RPMI7951 (cell line): Measurements from ENCODE around the gene SHC1. TPM values are rescaled to one million over a fixed set of nuclear protein-coding genes. Genes with fewer than 3 reads are reported as not detected.
A peak's percentile ranks its signal among the peaks of the same experiment; 100 is the strongest.

Source experiments
- DNase-seq: peaks from one replicate; pipeline ENCODE4 v3.0.0-alpha.2; 2012; ENCODE audit warnings: low read depth
- total RNA-seq: library from RNA; depleted of rRNA; stranded (reverse); fragments of >200 nt; shearing (Covaris generic); gene quantifications from 2 replicates; pipeline ENCODE4 v1.2.3, GENCODE V29; 2014

SHC1 gene
- total RNA-seq, 1 experiment from 2014 or later: 111 TPM

DNA sequence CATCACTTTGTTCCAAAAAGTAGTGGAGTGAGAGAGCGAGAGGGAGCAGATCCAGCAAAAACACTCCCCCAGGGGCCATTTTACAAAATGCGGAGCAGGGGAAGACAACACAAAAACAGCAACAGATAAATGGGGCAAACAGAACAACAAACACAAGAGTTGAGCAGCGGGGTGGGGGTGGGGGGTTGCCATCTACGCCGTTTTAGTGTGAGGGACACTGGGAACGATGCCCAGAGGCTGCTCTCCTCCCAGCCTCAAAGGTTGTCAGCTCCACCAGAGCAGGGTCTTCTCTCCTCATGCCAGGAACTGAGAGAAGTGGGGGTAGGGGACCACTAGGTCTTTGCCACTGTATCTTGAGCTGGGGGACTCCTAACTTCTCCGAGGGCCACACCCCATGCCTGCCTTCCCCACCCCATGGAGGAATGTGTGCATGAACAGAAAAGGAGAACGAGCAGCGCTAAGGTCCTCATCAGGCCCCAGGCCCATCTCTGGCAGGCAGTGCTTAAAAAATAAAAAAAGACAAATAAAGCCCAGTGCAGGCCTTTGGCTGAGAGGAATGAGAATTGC, 13.4 kb downstream of the SHC1 start:
- no peak for DNase-seq

DNA sequence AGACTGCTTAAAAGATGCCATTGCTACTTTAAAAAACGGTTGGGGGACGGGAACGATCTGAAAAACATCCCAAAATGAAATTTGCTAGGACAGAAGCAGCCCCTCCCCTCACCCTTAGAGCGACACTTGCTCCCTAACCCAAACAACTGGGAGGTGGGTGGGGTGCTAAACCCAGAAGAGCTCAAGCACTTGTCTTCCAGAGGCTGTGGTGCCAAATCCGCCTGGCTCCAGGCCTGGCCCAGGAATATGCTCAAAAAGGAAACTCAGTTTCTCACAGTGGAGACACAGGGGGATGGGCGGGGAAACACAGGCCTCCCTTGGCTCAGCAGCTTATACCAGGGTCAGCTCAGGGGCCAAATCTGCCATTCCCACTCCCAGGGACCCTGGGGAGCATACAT, 14.0 kb downstream of the SHC1 start:
- DNase-seq: no peak

GRCh38 chr1:154955718-154956543, 14.6 kb downstream of the SHC1 start, which contains the start of gene PBXIP1:
Gene PBXIP1 (minus strand): TSS chr1:154956099. CDS start chr1:154953721, 2,378 bp downstream.
- peak; percentile 87 for DNase-seq

DNA sequence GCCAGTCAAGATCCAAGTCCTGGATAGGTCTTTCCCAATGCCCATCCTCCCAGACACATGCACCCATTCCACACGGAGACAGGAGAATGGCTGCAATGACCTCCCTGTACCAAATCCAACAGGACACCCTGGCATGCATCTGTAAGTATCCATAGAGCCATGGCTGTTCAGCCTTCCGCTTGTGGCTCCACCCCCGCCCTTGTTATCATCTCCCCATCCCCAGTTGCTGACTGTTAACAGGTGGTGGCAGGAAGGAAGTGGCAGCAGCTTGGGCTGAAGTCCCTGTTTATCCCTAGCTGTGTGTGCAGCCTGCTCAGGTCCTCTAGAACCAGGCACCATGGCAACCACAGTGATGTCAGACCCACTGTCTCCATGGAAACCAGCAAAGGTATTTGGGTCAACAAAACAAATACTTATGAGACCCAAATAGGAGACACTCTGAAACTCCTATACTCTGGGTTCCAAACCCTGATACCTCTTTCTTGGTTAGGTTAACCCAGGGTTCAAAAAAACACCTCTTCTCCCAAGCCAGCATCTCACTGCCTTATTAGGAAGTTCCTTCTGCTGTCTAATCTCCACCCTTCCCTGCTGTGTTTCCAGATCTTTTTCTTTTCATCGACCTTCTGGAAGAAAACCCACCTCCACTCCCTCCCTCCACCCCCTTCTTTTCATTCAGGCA, 15.4 kb downstream of the SHC1 start:
- peak; percentile 62 for DNase-seq

DNA sequence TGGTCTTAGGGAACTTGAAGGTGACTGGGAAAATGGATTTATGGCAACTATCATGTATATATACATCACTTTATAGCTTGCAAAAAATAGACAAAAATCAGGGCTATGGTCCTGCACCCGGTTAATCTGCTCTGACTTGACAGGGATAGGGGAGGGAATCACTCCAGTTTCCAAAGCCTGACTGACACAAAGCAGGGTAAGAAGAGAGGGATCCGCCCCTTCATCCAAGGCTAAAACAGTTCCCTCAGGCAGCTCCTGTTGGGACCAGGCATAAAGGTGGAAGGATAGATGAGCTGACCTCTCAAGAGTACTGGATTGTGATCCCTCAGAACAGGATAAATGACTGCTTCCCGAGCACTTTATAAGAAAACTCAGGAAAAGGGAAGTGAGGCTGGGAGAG, 16.0 kb downstream of the SHC1 start:
- no peak for DNase-seq

DNA sequence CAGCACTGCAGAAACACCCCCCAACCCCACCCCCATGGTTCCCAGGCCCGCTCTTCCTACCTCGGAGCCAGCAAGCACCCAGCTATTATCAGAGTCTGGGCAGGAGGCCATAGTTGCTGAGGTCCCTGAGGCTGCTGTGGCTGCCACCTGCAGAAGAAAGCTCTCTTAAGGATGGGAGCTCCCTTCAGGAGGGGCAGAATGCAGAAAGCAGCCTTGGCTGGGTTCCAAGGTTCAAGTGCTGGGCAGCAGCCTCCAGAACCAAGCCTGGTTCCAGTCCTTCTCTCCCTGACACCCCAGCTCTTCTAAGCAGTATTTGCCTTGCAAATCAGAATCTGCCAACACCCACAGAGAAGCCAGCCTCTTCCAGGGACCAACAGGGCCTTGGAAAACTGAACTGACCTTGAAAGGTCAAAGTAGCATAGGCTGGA, 16.9 kb downstream of the SHC1 start:
- DNase-seq: no peak

GRCh38 chr1:154952664-154953063, 17.9 kb downstream of the SHC1 start:
- DNase-seq: no peak

- no peak for DNase-seq
Observed at GRCh38 chr1:154951901-154952657, 18.5 kb downstream of the SHC1 start.

GRCh38 chr1:154948079-154948478, 22.5 kb downstream of the SHC1 start:
- no peak for DNase-seq

GRCh38 chr1:154945962-154946850, 24.3 kb downstream of the SHC1 start:
- no peak for DNase-seq

DNA sequence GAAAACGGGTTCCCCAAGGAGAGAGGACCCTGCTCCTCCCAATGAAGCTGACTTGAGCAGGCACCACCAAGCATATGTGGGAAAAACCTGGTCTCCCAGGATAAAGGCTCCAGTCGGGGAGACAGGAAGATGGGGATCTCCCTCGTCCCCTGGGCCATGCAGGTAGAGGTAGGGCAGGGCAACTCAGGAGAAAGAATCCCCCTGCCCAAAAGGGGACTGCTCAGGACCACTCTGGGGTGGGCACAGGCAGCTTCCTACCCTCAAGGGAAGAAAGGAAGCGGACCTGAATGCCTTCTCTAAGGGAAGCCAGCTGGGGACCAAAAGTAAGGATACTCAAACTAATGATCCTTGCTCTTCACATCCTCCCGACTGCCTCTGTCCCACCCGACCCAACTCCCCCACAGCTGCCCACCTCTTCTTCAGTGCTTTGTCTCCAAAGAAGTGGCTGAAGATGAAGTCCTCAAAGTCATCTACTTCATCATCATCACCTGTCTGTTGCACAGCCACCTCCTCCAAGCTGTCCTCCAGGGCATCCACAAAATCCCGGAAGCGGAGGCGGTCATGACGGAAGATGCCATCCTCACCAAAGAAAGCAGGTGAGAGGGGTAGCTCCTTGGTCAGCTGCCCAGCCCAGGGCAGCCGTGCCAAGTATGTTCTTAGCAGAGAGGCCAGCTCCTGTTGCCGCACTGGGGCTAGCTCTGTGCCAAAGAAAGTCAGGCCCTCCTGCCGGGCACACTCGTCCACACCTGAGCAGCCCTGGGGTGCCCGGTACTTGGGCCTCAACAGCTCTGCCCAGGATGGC, 25.2 kb downstream of the SHC1 start:
- DNase-seq: no peak

DNA sequence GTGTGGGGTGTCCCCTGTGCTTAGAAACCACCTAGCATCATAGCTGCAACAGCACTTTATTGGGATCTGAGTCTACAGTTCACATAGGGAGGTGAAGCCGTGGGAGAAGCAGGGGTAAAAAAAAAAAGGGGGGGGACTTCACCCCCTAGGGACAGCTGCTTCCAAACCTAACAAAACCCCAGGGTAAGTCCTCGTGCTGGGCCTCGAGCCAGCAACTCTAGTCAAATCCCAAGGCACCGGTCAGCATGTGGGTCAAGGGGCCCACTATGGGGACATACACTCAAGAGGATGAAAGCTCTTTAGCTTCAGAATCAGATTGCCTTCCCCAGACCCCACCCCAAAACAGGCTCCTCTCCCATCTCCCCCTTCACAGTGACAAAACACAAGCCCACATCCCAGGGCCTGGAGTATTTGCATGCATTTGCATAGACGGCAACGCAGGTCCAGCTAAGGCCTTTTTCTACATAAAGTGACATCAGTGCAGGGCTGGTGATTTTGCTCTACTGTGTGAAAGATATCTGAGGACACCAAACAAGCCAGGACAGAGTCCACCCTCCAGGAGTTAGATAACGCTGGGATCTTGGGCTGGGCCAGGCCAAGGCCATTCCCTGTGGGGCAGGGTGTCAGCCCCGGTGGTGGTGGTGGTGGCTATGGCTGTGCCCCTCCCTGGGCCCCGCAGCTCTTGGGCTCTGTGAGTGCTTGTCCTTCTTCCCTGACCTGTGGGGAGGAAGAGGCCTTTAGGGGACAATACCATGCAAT, 26.0 kb downstream of the SHC1 start:
- DNase-seq: no peak

DNA sequence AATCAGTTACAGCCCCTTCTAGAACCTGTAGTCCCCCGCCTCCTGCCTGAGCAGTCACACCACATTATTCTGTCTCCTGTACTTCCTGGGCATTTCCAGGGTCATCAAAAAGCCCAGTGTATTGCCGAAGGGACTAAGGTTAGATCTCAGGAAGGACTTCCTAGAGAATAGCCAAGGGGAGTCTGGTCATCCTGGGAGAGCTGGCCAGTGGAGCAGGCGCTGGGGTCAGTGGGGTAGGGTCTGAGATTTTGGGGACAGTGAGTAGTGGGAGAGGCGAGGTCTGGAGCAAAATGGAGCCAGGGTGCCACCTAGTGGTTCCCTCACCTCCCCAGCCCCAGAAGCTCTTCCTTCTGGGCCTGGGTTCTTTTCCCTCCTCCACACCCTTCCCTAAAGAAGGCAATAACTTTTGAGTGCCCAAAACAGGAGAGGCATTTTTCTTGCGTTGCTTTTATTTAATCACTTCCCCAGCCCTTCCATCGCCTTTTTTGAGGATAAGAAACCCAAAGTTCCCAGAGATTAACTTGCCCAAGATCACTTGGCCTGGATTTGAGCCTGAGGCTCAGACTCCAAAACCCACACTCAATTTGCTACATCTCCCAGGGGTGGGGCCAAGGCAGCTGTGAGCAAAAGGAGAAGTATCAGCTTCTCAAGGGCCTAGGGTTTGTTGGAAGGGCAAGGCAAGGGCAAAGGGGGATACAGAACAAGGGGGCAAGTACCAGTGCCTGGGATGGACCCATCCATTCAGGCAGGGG, 26.7 kb downstream of the SHC1 start:
- DNase-seq: no peak

DNA sequence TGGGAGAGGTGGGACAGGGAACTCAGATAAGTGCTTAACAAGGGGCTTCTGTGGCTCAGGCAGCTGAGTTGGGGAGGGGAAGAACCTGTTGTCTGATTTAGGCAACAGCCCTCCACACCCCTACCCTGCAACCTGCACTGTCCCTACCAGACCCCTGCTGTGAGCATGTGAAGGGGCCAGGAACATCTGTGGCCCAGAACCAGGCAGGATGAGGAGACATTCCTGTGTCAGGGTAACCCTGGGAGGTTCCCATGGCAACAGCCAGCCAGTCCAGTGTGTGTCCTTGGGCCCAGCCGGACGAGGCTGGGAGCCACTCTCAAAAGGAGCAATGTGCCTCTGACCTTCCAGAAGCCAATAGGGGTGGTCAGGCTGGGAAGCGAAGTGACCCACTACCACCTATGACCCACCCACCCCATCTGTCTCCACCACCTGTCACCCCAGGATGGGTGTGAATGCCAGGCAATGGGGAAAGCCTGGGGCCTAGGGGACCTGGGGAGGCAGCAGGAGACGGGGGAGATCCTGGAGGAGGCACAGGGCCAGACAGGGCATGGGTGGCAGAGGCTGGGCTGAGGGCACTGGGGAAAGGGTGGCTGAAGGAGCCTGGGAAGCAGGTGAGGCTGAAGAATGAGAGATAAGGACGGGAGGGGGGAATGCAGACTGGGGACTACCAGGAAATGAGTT, 29.1 kb downstream of the SHC1 start:
- no peak for DNase-seq

DNA sequence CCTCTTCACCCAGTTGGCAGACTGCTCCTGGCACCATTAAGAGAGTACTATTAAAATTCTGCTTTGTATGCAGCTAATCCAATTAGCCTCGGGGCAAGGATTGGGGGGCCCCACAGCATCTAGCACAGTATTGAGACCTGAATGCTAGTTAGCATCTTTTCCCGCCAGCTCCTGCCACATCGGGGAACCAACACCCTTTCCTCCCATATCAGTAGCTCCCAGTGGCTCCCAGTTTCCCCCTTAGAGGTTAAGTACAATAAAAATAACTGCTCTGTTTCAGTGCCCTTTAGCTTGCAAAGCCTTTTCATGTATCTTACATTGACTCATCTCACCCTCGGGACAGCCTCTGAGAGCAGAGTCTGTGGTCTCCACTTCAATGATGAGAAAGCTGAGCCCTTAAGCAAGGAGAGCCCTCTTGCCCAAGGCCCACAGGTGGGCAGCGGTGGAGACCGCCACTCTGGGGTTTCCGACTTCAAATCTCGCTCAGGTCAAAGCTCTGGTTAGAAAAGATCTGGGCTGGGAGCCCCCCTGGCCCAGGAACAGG, 29.8 kb downstream of the SHC1 start:
- no peak for DNase-seq

DNA sequence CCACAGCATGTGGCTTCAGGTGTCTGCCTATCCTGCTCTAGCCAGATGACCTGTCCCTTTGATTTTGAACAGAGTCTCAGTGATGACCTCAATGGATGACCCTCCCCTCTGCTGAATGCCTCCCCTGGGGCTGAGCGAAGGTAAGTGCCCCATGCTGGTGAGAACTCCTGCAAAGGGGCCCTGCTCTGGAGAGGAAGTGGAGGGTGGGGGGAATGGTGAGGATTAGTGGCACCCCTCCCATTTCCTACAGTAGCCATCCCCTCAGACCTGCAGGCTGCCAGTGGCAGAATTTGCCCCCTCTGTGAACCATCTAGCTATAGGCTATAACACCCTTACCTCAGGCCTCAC, 30.4 kb downstream of the SHC1 start:
- no peak for DNase-seq

- no peak for DNase-seq
Observed at GRCh38 chr1:154938604-154939399, 31.7 kb downstream of the SHC1 start.
